ENCODE data around the gene SHROOM1.

DNA sequence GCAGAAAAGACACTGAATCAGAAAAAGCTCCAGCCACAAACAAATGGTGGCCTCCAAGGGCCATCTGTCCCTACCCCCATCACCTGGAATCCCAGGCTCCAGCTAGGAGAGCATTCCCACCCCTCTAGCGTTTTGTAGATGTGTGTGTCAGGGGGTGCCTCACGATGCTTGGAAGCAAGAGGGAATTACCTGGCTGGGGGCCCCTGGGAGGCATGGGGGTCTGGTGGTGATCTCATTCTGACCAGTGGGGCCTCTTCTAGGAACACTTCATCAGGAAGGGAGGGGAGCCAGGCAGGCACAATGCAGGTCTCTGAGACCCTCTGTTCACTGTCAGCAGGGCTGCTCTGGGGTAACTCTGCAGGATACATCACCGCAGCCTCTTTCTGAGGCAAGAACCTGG is 6.0 kb downstream of the SHROOM1 start:
- TF ChIP-seq, protein P1, sequence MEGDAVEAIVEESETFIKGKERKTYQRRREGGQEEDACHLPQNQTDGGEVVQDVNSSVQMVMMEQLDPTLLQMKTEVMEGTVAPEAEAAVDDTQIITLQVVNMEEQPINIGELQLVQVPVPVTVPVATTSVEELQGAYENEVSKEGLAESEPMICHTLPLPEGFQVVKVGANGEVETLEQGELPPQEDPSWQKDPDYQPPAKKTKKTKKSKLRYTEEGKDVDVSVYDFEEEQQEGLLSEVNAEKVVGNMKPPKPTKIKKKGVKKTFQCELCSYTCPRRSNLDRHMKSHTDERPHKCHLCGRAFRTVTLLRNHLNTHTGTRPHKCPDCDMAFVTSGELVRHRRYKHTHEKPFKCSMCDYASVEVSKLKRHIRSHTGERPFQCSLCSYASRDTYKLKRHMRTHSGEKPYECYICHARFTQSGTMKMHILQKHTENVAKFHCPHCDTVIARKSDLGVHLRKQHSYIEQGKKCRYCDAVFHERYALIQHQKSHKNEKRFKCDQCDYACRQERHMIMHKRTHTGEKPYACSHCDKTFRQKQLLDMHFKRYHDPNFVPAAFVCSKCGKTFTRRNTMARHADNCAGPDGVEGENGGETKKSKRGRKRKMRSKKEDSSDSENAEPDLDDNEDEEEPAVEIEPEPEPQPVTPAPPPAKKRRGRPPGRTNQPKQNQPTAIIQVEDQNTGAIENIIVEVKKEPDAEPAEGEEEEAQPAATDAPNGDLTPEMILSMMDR (IDR thresholded peaks at IDR 0.05), result no peak
- no peak for TF ChIP-seq ZFX (IDR thresholded peaks at IDR 0.05; ENCODE audit: borderline replicate concordance)

Data from 22Rv1 (cell line).